Left lung (tissue), 10 donors: ENCODE data around the gene GSTCD. TPM values are rescaled to one million over a fixed set of nuclear protein-coding genes. Genes with fewer than 3 reads are reported as not detected.
A peak's percentile ranks its signal among the peaks of the same experiment; 100 is the strongest.

Experiments used
- ATAC-seq: fragments of 200-7000 bp; cut with Tn5 transposase; one replicate; pipeline ENCODE4 v1.9.1; 2020; ENCODE audit warnings: moderate library complexity
- DNase-seq, 4 donors: peaks; one replicate each; pipeline ENCODE4 v3.0.0-alpha.2; 2013 to 2020
- H3K27ac ChIP-seq, 2 donors: fragments of 200-600 bp; sonication (generic) in 1 of 2; one replicate each; pipeline versions ENCODE4 v1.5.0 to v1.8.0; 2020 to 2021
- H3K27me3 ChIP-seq, 2 donors: fragments of 200-600 bp; sonication (generic) in 1 of 2; one replicate each; pipeline versions ENCODE4 v1.5.0 to v1.8.0; 2020 to 2021
- H3K36me3 ChIP-seq, 2 donors: fragments of 200-600 bp; sonication (generic) in 1 of 2; one replicate each; pipeline versions ENCODE4 v1.5.0 to v1.8.0; 2020 to 2021
- H3K4me1 ChIP-seq, 2 donors: fragments of 200-600 bp; one replicate each; pipeline ENCODE4 v1.8.0; 2021
- H3K4me3 ChIP-seq, 2 donors: fragments of 200-600 bp; sonication (generic) in 1 of 2; one replicate each; pipeline versions ENCODE4 v1.5.0 to v1.8.0; 2020 to 2021; ENCODE audit warnings: mild to moderate bottlenecking in 1 of 2
- H3K9me3 ChIP-seq, 2 donors: fragments of 200-600 bp; sonication (generic) in 1 of 2; one replicate each; pipeline versions ENCODE4 v1.5.0 to v1.8.0; 2020 to 2021
- intact Hi-C, 2 donors: fragments of 100-400 bp; cut with DNase I; formaldehyde crosslinking; loops; one replicate each; pipeline versions ENCODE4 v1.11.2 to v1.14.2; 2022
- polyA plus RNA-seq, 6 donors: library from polyadenylated mRNA; unstranded; fragments of 120-200 nt; gene quantifications; one replicate each; pipeline ENCODE4 v1.2.1, GENCODE V29; 2013; ENCODE audit not compliant: insufficient read length in 6 of 6
- total RNA-seq, 2 donors: library from RNA; stranded (reverse); fragmentation: NEBNext Ultra II Directional; extraction: Animal tissue kit (Norgen Biotek cat#: 25700); gene quantifications; one replicate each; pipeline ENCODE4 v1.2.1, GENCODE V29; 2021
- TF ChIP-seq, protein P1 (sequence below), 2 donors: fragments of 200-600 bp; sonication (generic) in 1 of 2; IDR thresholded peaks; one replicate each; pipeline versions ENCODE4 v1.5.0 to v1.8.0; 2021; ENCODE audit warnings: antibody characterized with exemption in 2 of 2
- donor health status: DM: no; HTN: yes; CAD: no.
- donor health status: DM: no; HTN: no; CAD: no.

The GSTCD gene
- total and polyA plus RNA-seq, 8 donors = 10.8 to 16.9 (median 15.2) TPM

DNA sequence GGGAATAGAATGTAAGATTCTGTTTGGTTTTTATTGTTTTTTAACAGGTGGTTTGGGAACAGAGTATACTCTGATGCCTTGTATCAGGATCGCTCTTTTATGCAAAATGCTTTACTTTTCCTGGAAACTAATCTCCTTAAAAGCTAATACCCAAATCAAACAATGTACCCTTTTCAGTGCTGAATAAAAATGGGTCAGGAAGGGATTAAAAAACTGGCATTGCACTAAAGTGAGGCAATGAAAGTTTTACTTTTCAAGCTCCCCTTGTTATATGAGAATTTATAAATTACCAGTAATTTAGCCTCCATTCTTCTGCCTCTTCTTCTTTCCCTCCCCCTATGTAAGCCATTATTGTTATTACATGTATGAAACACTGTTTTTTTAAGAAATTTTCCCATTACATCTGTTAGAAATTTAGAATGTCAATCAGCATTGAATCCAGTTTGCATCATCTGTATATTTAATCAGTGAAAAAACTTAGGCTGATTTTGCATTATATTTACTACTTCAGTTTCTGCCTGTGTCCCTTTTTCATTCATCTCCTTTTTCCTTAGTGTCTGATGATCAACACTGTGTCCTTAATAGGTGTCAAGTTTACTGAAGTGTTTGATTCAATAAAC, 97.0 kb downstream of the GSTCD start:
- DNase-seq (no peak), ATAC-seq (no peak)
- TF ChIP-seq, protein P1, sequence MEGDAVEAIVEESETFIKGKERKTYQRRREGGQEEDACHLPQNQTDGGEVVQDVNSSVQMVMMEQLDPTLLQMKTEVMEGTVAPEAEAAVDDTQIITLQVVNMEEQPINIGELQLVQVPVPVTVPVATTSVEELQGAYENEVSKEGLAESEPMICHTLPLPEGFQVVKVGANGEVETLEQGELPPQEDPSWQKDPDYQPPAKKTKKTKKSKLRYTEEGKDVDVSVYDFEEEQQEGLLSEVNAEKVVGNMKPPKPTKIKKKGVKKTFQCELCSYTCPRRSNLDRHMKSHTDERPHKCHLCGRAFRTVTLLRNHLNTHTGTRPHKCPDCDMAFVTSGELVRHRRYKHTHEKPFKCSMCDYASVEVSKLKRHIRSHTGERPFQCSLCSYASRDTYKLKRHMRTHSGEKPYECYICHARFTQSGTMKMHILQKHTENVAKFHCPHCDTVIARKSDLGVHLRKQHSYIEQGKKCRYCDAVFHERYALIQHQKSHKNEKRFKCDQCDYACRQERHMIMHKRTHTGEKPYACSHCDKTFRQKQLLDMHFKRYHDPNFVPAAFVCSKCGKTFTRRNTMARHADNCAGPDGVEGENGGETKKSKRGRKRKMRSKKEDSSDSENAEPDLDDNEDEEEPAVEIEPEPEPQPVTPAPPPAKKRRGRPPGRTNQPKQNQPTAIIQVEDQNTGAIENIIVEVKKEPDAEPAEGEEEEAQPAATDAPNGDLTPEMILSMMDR (IDR thresholded peaks at IDR 0.05) = no peak
- intact Hi-C loops = no loop called here
- Histone ChIP-seq H3K9me3 (no peaks in the 10 kb centered on the region), H3K36me3 (no peaks in the 10 kb centered on the region), H3K4me3 (no peak overlapping the region), H3K4me1 (no peaks in the 10 kb centered on the region), H3K27ac (no peak overlapping the region), H3K27me3 (no peaks in the 10 kb centered on the region)

DNA sequence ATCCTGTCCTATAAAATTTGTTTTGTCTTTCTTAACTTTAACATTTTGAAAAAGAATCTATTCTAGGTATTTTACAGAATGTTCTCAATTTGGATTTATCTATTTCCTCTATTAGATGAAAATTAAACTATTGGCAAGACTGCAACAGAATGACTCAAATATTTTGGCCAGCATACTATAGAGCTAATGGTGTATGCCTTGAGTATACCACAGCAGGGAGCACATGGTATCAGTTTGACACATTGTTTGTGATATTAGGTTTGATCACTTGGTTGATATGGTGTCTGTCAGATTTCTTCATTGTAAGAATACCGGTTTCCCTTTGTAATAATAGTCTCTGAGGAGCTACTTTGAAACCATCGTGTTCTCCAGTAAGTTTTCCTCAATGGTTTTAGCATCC, 98.9 kb downstream of the GSTCD start:
- Histone ChIP-seq H3K27me3 (no peaks in the 10 kb centered on the region), H3K4me1 (no peaks in the 10 kb centered on the region), H3K9me3 (no peaks in the 10 kb centered on the region), H3K36me3 (no peaks in the 10 kb centered on the region), H3K27ac (no peak overlapping the region), H3K4me3 (no peak overlapping the region)
- intact Hi-C loops = no loop called here
- DNase-seq = no peak
- TF ChIP-seq, protein P1 (IDR thresholded peaks at IDR 0.05) = no peak
- ATAC-seq = no peak

DNA sequence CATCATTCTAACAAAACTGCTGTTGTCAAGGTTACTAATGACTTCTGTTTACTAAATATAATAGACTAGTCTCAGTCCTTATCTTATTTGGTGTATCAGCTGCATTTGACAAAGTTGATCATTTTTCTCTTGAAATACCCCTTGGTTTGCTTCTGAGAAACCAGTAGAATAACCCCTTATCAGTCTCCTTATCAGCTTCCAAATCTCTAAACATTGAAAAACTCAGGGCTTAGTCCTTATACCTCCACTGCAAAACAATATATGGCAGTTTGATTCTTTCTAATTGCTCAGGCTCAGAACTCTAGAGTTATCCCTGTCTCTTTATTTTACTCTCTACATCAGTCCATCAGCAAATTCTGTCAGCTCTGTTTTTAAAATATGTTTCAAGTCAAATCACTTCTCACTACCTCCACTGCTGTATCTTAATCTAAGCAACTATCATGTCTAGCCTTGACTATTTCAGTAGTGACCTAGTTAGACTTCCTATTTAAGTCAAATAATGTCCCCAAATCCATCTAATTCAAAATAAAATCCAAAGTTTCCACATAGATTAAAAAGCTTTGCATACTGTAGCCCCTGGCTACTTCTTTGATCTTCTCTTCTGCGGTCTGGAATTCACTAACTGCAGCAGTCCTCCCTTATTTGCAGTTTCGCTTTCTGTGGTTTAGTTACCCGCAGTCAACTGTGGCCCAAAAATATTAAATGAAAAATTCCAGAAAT, 99.6 kb downstream of the GSTCD start:
- Histone ChIP-seq H3K27me3 (no peaks in the 10 kb centered on the region), H3K4me1 (no peaks in the 10 kb centered on the region), H3K36me3 (no peaks in the 10 kb centered on the region), H3K4me3 (no peak overlapping the region), H3K27ac (peak overlapping the region in 1 of 2 donors; percentile 46), H3K9me3 (no peaks in the 10 kb centered on the region)
- intact Hi-C loops = no loop called here
- TF ChIP-seq, protein P1 (IDR thresholded peaks at IDR 0.05) = no peak
- no peak for DNase-seq
- ATAC-seq = peak; percentile 79

DNA sequence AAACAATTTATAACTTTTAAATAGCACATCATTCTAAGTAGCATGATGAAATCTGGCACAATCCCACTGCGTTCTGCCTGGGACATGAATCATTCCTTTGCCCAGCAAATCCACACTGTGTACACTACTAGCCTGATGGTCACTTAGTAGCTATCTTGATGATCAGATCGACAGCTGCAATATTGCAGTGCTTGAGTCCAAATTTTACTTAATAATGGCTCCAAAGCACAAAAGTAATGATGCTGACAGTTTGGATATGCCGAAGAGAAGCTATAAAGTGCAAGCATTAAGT, 100.1 kb downstream of the GSTCD start:
- Histone ChIP-seq H3K4me3 (no peak overlapping the region), H3K36me3 (no peaks in the 10 kb centered on the region), H3K27ac (no peak overlapping the region), H3K4me1 (no peaks in the 10 kb centered on the region), H3K27me3 (no peaks in the 10 kb centered on the region), H3K9me3 (no peaks in the 10 kb centered on the region)
- intact Hi-C loops = no loop called here
- DNase-seq = peak in 2 of 4 donors; percentile 51 to 67
- ATAC-seq = peak; percentile 81
- TF ChIP-seq, protein P1 (IDR thresholded peaks at IDR 0.05) = no peak

DNA sequence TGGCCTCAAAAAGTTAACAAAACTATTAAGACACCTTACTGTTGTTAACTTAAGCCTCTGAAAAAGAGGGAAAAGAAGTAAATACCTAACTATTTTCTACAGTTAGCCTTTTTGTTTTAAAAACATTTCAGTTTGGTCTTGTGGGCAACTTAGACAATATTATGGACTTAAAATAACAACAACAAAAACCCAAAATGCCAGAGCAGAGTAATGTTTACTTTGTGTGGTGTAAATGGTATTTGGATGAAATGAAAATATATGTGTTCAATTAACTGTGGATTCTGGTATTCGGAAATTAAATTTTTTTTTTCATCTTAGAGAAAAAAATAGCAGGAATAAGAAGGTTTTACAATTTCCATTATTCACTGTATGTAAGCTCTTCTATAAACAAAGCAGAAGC, 107.1 kb downstream of the GSTCD start:
- DNase-seq (no peak), ATAC-seq (no peak)
- H3K9me3 ChIP-seq = no peaks in the 10 kb centered on the region
- H3K36me3 ChIP-seq = no peaks in the 10 kb centered on the region
- H3K4me1 ChIP-seq = no peaks in the 10 kb centered on the region
- no peak overlapping the region for H3K27ac ChIP-seq
- TF ChIP-seq, protein P1 (IDR thresholded peaks at IDR 0.05) = no peak
- H3K4me3 ChIP-seq = no peak overlapping the region
- H3K27me3 ChIP-seq = no peaks in the 10 kb centered on the region
- intact Hi-C loops = no loop called here
